ENCODE data around the gene PARVB. TPM values are rescaled to one million over a fixed set of nuclear protein-coding genes. Genes with fewer than 3 reads are reported as not detected.

PARVB gene
- total and polyA plus RNA-seq, 10 of the 15 experiments (the other 5 are each of a cell fraction or from before 2014, with no cell fraction given): 5.2 to 264 (median 76.0) TPM

DNA sequence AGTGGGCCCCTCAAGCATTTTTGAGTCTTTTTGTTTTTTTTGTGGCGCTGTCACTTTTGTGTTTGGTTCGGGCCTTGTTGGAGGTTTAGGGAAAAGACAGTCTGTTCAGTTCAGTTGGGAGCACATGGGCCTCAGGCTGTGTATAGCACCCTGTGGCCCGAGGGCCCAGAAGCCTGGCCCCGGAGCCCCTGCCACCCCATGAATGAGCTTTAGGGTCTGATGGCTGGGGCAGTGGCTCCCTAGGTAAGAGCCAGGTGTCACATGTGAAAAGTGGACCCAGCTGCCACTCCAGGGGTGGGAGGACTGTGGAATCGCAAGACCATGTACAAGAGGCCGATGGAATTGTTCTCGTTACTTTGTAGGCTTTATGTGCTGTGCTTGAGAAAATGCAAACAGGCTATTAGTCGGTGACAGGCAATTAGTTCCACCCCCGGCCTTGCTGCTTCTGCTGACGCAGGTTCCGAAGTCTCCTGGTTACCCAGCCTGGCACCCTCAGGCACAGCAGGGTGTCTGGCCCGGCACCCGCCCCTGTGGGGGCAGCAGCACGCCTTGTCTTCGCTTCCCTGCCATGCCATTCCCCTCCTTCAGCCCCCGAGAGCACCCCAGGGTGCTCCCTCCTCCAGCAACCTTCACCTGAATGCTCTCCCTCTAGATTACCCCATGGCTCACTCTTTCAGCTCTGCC lies 118.5 kb downstream of the PARVB start (continued):
- TF ChIP-seq YBX1 (IDR thresholded peaks at IDR 0.05) (no peak), FOXM1 (IDR thresholded peaks at IDR 0.05; ENCODE audit: low read depth, low read length) (no peak)

DNA sequence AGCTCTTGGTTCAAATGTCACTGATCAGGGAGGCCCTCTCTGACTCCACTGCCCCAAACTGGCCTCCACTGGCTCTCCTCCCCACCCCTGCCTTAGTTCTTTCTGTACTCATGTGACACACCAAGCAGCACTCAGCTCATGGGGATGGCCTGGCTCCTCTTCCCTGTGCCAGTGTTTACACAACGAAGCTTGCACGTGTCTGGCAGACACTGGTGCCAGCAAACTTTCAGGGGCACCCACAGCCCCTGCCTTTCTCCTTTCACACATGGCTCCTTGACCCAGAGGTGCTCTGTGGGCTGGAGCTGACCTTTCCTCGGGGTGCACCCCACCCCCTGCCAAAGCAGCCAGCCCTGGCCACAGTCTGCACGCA lies 119.0 kb downstream of the PARVB start:
- TF ChIP-seq, protein P1, sequence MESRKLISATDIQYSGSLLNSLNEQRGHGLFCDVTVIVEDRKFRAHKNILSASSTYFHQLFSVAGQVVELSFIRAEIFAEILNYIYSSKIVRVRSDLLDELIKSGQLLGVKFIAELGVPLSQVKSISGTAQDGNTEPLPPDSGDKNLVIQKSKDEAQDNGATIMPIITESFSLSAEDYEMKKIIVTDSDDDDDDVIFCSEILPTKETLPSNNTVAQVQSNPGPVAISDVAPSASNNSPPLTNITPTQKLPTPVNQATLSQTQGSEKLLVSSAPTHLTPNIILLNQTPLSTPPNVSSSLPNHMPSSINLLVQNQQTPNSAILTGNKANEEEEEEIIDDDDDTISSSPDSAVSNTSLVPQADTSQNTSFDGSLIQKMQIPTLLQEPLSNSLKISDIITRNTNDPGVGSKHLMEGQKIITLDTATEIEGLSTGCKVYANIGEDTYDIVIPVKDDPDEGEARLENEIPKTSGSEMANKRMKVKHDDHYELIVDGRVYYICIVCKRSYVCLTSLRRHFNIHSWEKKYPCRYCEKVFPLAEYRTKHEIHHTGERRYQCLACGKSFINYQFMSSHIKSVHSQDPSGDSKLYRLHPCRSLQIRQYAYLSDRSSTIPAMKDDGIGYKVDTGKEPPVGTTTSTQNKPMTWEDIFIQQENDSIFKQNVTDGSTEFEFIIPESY (IDR thresholded peaks at IDR 0.05): no peak
- TF ChIP-seq CBX5 (IDR thresholded peaks at IDR 0.05; ENCODE audit: low read depth): no peak
- no peak for FAIRE-seq

More for the DNA sequence above, 119.0 kb downstream of the PARVB start:
- no peaks in the 10 kb centered on the region for H3K9me3 ChIP-seq (replicated peaks; ENCODE audit: control insufficient read depth, insufficient read depth, low read length)
- in situ Hi-C loops (cut with MboI) (no loop called here), intact Hi-C loops (cut with micrococcal nuclease; ENCODE audit: unreplicated experiment) (no loop called here)
- peaks cover 5 to 12% of the 10 kb centered on the region in 2 experiments; a peak in 3 of 4 replicates for H3K36me3 ChIP-seq (ENCODE audit: control insufficient read depth in 2 of 2, insufficient read depth in 2 of 2, low read length in 1 of 2)
- 78% methylated on average over 4 of the region's 4 CpGs for WGBS (ENCODE audit: insufficient coverage, insufficient replicate concordance, low lambda C conversion rate, missing lambda C conversion rate)
- H3K4me2 ChIP-seq (ENCODE audit: control insufficient read depth, insufficient read depth): no peak overlapping the region
- RAD21 ChIA-PET (ENCODE audit: unreplicated experiment): no interaction called here
- no peak overlapping the region for H2AFZ ChIP-seq (ENCODE audit: control insufficient read depth, low read depth, low read length)
- H3K27ac ChIP-seq (ENCODE audit: control insufficient read depth, insufficient read depth): no peak overlapping the region
- SMC1A ChIA-PET (ENCODE audit: uncharacterized antibody, unreplicated experiment): interaction anchor here (0.6 kb wide), 1 partner anchor 10 kb away, joined by 4 read pairs; no protein-coding TSS in a partner anchor
- H4K20me1 ChIP-seq (ENCODE audit: control insufficient read depth, insufficient read depth): no peaks in the 10 kb centered on the region
- CTCF ChIA-PET: no interaction called here
- BruUV-seq (replicated peaks): no TSS peak
- POLR2A ChIA-PET: no interaction called here
- no peaks in the 10 kb centered on the region for H3K4me1 ChIP-seq (ENCODE audit: control insufficient read depth, insufficient read depth, low read length)
- no peaks in the 10 kb centered on the region for H3K27me3 ChIP-seq (replicated peaks in 1 of 2; ENCODE audit: control insufficient read depth in 2 of 2, insufficient read depth in 2 of 2, low read length in 1 of 2)
- no peak overlapping the region for H3K9ac ChIP-seq (ENCODE audit: control insufficient read depth, insufficient read depth, low read length)
- ATAC-seq (no peak), DNase-seq (ENCODE audit: low read depth, low spot score) (no peak)
- no peak overlapping the region for H3K4me3 ChIP-seq
- no peaks in the 10 kb centered on the region for H3K79me2 ChIP-seq (ENCODE audit: control insufficient read depth, insufficient read depth, low read length)

Data from GM12878 (cell line).